Germinal center (tissue), 1 donor: ENCODE measurements around the gene MC5R.
A peak's percentile ranks its signal among the peaks of the same experiment; 100 is the strongest.

ENCODE experiments used
- DNase-seq: peaks from one replicate; pipeline ENCODE4 v3.0.0; 2012; ENCODE audit warnings: mixed read lengths, low spot score

The MC5R gene

DNA sequence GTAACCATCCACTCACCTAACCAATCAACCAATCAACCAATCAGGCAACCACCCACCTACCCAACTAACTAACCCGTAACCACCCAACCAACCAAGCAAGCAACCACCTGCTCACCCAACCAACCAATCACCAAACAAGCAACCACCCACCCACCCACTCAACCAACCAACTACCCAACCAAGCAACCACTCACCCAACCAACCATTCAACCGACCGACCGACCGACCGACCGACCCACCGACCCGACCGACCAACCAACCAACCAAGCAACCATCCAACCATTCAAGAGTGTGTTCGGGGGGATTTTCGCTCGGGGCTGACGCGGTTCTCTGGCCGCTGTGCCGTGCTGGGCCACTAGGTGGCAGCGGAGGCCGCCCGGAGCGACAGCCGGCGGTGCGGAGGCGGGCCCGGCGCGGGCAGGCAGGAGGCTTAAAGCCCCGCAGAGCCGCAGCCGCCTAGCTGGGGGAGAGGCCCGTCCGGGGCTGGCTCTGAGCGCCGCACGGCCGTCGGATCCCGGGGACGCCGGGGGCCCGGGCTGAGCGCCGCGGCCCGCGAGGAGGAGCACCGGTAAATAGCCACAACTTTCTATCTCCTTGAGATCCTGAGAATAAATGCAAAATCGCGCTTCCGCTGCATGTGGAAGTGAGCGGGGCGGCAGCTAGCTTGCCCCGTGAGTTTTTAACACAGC lies at the start of gene MC5R:
TSS of gene MC5R (plus strand) at position 443 of the 689 bp plus-strand sequence. CDS start 1,617 bp downstream, outside the sequence.
- peak; percentile 85 for DNase-seq

DNA sequence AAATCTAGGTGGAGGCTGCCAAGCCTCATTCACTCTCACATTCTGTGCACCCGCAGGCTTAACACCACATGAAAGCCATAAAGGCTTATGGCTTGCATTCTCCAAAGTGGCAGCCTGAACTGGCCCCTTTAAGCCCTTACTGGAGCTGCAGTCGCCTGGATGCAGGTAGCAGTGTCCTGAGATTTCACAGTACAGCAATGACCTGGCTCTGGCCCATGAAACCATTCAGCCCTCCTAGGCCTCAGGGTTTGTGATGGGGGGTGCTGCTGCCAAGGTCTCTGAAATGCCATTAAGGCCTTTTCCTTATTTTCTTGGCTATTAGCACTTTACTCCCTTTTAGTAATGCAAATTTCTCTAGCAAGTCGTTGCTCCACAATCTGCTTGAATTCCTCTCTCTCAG lies 48.9 kb upstream of the MC5R start:
- no peak for DNase-seq

DNA sequence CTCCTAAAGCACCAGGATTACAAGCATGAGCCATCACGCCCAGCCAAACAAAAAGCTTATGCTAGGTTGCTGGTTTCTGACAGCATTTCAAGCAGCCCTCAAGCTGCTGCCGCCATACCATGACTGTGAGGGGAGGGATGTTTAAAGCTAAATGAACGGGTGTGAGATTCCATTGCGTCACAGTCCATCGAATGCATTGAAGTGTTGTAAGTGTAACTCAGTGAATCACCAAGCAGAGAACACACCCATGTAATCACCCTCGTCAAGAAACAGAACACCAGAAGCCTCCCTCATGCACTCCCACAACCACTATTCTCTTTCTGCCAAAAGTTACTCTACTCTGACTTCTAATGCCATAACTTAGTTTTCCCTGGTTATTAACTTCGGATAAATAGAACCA lies 32.8 kb upstream of the MC5R start:
- no peak for DNase-seq

- no peak for DNase-seq
These were observed 30.1 kb upstream of the MC5R start for GRCh38 chr18:13793819-13794218.

- no peak for DNase-seq
These were observed 27.4 kb upstream of the MC5R start for GRCh38 chr18:13796515-13796914.

GRCh38 chr18:13797157-13797611 lies 26.8 kb upstream of the MC5R start:
- DNase-seq = no peak

DNA sequence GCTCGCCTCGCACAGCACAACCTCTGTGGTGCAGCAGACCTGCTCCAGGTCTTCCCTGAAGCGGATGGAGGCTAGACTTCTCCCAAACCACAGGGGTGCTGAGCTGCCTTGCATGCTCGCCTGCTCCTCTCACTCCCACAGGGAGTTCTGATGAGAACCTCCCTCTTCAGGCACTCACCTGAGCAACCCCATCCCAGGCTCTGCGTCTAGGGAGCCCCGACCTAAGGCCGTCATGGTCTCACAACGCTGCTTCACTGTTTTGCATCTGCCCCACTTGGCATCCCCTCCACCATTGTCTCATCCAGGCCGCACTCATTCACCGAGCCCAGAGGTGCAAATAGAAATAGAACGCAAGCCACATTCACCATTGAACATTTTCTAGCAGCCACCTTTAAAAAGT lies 24.6 kb upstream of the MC5R start:
- no peak for DNase-seq

GRCh38 chr18:13800505-13801259 lies 23.3 kb upstream of the MC5R start:
- DNase-seq = no peak

DNA sequence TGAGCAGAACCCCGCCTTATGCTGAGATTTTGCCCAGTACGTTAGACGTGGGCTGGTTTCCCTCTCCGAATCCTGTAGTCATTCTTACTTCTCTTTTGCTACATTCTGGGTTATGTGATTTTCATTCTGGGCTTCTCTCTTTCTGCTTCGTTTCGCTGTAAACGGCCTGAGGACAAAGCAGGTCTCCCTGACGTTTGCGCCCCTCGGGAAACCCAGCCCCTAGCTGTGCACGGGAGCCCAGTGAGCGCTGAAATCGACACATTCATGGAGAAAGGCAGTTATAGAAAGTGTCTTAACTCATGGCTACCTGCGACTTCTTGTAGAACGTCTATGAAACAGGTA lies 22.7 kb upstream of the MC5R start:
- no peak for DNase-seq

DNA sequence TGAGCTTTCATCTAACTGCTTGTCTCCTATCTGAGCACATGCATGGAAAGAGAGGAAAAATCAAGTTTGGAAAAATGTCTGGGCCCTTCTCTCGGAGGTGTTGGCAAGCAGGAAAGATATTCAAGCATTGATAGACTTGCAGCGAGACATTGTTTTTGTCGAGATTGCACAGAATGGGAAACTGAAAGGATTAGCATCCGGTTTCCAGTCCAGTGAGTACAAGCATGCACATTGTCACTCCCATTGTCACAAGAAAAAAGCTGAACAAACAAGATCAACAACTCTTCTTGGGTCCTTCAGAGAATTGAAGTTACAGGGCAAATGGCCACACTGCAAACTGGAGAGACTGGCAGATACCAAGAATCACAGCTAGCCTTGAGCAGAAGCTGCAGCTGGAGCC lies 19.6 kb upstream of the MC5R start:
- no peak for DNase-seq

- no peak for DNase-seq
These were observed 15.5 kb upstream of the MC5R start for GRCh38 chr18:13808294-13809042.

- no peak for DNase-seq
These were observed 14.9 kb upstream of the MC5R start for GRCh38 chr18:13809043-13809430.

GRCh38 chr18:13809531-13810255 lies 14.3 kb upstream of the MC5R start:
- no peak for DNase-seq

- no peak for DNase-seq
These were observed 12.9 kb upstream of the MC5R start for GRCh38 chr18:13810950-13811485.

- no peak for DNase-seq
These were observed 12.0 kb upstream of the MC5R start for GRCh38 chr18:13811993-13812392.

GRCh38 chr18:13813271-13813849 lies 10.6 kb upstream of the MC5R start:
- DNase-seq = peak; percentile 69

DNA sequence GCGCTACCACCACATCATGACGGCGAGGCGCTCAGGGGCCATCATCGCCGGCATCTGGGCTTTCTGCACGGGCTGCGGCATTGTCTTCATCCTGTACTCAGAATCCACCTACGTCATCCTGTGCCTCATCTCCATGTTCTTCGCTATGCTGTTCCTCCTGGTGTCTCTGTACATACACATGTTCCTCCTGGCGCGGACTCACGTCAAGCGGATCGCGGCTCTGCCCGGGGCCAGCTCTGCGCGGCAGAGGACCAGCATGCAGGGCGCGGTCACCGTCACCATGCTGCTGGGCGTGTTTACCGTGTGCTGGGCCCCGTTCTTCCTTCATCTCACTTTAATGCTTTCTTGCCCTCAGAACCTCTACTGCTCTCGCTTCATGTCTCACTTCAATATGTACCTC lies 2.3 kb downstream of the MC5R start:
- no peak for DNase-seq

GRCh38 chr18:13831864-13832508 lies 8.0 kb downstream of the MC5R start:
- no peak for DNase-seq

DNA sequence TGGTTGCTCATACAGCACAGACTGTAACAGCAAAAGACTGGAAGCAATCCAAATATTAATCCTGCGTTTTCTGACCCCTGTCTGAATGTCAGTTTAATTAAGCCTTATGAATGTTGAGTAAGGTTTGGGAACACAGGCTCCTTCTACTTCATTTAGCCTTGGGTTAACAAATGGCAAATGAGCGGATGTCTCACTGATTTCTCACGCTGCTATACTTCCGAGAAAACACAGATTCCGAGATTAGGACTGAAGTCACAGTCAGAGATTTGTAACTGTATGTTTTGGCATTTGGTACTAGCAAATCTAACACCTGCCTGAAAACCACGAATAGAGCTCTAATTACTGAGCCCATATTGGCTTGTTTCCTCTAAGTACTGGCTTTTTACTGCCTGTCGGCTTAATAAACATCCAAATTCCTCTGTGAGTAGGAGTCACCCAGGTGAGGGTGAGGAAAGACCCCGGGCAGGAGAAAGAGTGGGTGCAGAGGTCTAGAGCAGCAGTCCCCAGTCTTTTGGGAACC lies 10.6 kb downstream of the MC5R start:
- DNase-seq = no peak

- no peak for DNase-seq
These were observed 11.3 kb downstream of the MC5R start for GRCh38 chr18:13835202-13835601.

DNA sequence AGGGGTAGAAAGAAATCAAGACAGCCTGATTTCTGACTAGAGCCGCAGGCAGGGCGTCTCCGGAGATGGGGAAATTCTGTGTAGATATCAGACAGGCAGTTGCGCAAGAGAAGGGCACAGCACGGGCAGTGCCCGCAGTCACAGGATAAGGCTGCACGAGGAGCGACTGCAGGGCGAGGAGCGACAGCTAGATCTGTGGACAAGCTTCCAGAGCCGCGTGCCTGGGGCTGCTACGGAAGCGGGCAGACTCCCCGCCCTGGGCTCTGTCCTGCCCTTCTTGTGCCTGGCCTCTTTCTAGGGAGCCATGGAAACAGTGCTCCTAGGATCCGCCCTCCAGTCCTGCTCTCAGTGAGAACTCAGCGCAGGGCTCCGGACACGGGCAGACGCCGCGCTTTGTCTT lies 12.6 kb downstream of the MC5R start:
- DNase-seq = no peak
